Measurements from ENCODE around the gene TCEA3.
A peak's percentile ranks its signal among the peaks of the same experiment; 100 is the strongest.

TCEA3 gene

DNA sequence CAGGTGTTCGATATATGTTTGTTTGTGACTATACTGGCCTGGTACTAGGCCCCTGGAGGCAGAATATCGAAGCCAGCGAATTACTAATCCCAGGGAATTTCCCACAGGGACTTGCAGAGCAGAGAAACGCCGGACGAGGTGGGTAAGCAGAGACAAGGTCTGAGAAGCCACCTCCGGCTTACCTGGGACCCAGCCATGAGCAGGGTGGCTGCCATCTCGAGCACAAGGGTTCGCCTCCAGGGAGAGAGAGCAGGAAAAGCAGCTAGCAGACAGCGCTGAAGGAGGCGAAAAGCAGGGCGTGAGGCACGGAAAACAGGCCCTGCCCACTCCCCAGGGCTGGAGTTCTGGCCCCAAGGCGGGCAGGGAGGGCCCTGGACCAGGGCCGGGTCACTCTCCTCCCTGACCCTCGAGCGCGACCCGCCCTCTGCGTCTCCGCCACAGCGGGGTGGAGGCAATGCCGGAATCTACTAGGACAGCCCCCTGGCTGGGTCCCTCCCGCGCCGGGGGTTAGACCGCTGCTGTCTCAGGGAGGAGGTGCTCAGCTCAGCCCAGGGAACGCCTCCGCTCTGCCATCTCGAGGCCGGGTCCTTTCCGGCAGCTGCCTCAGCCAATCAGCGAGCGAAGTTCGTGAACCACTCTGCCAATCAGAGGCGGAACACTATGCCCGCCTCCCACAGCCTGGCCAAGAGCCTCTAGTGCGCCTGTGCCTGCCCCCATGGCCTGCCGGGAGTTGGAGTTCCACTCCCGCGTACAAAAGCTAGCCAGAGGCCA, 56.6 kb downstream of the TCEA3 start:
- peak; percentile 76 to 99 (median 98) for DNase-seq

DNA sequence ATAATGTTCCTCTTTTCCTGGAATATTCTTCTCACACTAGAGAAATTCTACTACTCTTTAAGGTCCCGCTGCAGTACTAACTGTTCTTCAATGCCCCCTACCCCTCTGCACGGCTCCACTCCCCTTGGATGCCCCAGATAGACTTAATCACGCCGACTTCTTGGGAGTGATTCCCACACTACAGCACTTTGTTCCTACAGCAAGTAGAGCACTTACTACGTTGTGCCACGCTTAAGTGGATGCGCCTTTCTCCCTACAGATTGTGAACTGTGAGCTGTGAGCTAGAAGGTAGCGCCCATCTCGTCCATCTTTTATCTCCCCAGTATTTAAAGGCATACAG, 57.1 kb downstream of the TCEA3 start:
- DNase-seq: peak in 1 of 14 donors; percentile 27

DNA sequence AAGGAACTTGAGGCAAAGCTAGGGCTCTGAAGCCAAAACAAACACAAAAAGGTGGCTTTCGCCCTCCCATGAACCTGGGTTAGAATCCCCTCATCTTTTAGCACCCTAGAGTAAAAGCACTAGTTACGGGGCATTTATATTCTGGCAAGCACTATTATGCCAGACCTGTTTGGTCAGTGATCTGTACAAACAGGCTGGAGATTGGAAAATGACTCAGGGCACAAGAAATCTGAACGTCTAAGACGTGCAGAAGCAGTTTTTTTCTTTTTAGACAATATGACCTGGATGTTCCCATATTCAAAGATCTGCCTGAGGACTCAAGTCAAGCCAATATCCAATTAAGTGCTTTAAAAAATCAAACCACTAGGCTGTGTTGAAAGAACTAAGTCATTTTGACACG, 58.0 kb downstream of the TCEA3 start:
- no peak for DNase-seq

DNA sequence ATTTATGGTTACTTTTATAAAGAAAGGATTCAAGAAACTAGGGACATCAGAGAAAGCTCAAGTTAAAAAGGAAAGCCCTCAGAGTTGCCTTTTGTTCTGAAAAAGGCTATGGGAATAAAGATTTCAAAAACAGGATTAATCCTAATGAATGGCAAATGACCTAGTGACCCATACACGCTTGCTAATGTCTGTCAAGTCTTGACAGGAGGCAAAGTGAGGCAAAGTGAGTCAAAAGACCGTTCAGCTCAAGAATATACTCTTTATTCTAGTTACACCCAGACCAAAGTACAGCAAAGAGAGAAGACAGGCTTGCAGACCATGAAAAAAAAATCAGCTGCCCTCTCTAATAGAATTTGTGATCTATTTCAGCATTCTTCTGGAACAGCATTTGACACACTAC, 58.4 kb downstream of the TCEA3 start:
- DNase-seq: no peak

DNA sequence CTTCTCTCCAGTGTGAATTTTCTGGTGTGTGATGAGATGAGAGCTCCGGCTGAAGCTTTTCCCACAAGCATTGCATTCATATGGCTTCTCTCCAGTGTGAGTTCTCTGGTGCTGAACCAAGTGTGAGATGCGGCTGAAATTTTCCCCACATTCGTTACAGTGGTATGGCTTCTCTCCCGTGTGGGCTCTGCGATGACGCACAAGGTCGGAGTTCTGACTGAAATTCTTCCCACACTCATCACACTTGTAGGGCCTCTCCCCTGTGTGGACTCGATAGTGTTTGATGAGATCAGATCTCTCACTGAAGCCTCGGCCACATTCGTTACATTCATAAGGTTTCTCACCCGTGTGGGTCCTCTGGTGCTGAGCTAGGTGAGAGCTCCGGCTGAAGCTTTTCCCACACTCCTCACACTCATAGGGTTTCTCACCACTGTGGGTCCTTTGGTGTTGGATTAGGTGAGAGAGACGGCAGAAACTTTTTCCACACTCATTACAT, 62.3 kb downstream of the TCEA3 start:
- DNase-seq: no peak

DNA sequence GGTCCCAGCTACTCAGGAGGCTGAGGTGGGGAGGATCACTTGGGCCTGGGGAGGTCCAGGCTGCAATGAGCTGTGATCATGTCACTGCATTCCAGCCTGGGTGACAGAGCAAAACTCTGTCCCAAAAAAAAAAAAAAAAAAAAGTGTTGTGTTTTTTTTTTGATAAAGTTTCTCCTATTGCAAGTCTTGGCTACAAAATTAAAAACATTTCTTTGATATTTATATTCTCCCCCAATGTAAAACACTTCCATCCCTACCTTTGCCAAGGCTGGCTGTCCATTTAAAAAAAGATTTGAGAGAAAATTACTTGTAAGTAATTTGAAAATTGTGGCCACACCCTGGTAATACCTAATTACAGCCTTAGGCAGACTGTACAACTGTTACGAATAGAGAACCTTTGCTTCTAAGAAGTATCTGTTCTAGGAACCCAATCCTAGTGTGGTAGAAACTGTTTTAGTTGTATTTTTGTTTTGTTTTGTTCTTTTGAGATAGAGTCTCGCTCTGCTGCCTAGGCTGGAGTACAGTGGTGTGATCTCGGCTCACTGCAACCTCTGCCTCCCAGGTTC, 66.2 kb downstream of the TCEA3 start:
- DNase-seq: no peak

DNA sequence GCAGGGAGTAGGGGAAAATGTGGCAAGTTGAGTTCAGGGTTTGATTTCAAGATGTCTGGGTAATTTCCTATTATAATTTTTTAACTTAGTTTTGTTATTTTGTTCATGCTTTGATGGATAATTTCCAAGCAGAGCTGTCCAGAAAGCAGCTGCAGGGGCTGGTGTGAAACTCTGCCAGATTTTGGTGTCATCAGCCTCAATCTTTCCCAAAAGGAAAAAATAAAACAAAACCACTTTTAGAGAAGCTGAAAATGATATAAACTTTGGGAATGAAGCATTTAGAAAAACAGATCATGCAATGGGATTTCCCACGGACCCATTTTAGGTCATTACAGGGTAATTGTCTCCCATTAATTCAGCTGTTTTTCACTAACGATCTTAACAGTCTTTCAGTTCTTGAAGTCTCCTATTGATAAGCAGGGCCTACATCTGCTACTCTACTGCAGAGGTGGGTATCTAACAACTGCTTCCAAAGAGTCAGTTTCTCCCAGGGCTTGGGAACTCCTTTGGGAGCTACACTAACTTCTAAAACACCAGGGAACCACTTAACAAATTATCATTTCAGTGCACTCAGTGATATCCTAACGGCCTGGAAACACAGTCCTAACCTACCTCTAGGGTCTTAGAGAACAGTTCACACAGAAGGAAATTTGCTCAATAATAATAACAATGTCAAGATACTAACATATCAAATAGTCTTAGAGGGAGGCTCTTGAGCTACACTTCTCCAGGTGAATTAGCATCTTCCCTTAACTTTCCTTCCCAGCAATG, 67.2 kb downstream of the TCEA3 start:
- DNase-seq: no peak

DNA sequence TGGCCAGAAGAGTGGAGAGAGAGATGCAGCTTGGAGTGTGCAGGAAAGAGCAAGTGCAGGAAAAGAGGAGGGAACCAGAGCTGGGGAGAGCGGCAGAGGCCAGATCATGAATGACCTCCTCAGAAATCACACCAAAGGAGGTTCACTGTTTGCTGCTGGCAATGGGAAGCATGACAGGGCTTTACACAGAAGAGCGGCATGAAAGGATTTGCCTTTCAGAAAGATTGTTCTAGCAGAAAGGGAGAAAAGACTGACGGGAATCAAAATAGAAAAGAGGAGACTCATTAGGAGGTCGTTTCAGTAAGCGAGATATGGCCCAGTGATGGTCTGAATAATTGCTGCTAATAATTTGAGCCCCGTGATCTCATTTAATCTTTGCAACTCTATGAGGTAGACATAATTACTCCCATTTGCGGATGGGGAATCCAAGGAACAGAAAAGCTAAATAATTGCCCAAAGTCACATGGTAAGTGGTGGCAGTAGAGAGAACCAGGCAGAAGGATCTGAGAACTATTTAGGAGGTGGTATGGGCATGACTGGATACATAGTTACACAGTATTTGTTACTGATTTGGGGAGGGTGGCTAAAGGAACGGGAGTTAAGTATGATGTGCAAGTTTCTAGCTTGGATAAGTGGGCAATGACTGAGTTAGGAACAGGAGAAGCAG, 67.9 kb downstream of the TCEA3 start:
- peak in 6 of 14 donors; percentile 6 to 34 (median 16) for DNase-seq

DNA sequence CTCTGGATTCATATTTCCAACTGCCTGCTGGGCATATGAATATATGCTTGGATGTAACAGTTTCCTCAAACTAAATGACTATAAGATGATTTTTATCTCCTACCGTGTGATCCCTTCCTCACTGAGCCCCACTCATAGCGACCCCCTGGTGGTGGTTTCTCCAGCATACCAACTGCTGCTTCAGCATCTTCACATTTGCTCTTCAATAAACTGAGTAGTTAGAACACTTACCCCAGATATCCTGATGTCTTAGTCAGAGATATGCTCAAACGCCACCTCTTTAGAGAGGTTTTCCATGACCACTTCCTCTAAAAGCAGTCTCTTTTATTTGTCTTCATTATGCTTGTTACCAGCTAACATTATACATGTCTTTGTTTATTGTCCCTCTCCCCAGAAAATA, 70.3 kb downstream of the TCEA3 start:
- DNase-seq: no peak

DNA sequence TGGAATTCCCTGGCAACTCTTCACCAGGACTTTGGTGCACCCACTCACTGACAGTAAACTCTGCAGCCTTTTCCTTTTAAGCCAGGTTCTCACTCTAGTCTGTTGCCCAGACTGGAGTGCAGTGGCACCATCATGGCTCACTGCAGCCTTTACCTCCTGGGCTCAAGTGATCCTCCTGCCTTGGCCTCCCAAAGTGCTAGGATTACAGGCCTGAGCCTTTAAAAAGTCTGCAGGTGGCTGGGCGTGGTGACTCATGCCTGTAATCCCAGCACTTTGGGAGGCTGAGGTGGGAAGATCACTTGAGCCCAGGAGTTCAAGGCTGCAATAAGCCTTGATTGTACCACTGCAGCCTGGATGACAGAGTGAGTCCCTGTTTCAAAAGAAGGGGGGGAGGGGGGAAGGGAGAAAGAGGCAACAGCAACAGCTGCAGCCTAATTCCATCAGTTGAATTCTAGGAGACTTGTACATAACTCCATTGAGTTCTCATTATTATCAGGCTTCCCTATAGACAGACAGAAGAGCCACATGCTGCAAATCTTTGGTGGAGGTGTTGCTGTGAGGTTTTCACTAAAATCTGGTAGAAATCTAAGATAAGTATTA, 72.4 kb downstream of the TCEA3 start:
- no peak for DNase-seq

DNA sequence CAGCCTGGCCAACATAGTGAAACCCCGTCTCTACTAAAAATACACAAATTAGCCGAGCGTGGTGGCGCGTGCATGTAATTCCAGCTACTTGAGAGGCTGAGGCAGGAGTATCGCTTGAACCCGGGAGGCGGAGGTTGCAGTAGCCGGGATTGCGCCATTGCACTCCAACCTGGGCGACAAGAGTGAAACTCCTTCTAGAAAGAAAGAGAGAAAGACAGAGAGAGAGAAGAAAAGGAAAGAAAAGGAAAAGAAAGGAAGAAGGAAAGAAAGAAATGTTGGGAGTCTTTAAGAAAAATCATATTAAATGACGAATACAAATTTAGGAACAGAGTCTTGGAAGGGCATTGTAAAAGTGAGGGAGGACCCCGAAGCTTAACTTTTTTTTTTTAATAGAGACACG, 78.6 kb downstream of the TCEA3 start:
- DNase-seq: no peak

DNA sequence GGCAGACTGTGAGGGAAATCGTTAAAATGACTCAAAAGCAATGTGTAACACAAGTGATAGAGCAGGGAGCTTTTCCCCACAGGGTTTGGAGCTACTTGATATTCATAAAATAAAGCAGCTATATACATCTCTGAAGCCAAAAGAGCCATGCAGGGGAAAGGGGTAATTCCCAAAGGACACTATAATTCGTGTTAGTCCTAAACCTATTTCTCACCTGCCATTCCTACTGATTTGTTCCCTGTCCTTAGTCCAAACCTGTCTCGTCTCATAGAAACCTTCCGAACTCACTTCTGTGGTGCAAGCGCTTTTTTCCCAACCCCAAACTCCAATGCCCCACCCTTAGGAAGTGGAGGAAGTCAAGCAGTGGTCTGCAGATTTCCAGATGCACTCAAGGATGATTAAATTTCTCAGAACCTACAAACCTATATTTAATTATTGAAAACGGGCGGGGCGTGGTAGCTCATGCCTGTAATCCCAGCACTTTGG, 79.5 kb downstream of the TCEA3 start:
- no peak for DNase-seq

DNA sequence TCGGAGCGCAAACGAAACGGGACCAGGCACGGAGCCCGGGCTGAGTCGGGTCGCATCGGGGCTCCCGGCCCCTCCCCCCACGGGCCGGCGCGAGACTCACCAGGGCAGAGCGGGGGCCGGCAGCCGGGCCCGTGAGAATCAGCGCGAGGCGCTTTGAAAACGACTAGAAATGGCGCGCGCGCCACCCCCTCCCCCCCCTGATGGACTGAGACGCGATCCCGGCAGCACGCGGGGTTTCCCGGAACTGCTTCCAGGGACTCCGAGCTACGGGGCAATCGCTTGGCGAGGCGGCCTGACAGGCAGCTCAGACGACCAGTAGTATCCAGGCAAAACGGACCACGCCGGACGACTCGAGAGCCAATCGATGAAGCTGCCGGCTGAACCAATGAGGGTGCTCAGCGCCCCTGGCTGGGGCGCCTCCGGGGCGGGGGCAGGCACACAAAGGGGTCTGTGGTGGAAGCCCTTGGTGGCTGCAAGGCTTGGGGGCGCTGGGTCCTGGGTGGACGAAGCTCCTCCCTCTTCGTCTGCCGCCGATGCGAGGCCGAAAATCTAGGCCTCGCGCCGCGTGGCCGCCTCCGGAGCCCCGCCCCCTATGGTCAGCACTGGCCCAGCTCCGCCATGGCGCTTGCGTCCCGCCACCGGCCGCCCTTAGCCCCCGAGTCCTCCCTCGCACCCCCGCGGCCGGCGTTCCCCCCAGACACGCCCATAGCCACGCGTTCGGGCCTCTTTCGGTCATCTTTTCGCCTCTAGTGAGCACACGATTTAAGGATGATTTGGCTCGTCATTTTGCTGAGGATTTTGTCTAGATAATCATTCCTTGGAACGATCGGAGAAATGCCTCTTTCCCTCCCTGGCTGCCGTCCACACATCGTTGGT, 80.2 kb downstream of the TCEA3 start, which contains the start of gene HNRNPR:
HNRNPR (minus strand) TSS at position 174 of the 876 bp plus-strand sequence. CDS start 3,276 bp downstream, outside the sequence.
- peak; percentile 83 to 100 (median 98) for DNase-seq

DNA sequence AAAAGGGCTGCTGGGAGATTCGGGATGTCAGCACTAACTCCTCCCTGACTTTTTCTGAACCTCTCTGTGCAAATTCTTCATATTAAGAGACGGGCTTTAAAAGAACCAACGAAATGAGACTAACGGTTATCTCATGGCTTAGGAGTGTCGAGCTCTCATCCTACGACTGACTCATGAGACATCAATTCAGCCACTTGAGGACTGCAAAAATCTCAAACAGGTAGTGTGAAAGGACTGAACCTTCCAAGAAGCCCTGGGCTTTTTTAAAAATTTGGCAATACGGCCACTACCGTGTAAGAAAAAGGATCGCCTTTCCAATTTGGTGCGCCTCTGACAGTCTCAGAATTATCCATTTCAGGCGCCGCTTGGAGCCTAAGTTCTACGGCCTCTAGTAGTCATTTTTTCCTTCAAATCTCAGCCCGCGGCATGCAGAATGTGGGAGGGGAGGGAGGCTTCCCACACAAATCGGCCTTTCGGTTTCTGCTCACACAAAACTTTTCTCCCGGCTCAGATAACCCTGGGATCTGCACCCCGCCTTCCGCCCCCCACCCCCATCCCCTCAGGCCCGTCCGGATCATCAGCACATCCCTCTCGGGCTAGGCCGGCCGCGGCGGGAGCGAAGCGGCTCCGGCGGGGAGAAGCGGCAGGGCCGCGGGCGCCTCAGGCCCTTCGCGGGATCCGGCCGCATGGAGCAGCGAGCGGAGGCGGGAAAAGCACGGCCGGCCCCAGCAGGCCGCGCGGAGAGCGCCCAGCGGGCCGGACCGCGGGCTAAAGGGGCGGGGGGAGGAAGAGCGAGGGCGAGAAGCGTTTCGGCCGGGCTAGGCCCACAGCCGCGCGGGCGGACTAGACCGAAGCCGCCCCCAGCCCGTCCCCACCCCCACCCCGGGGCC, 81.1 kb downstream of the TCEA3 start:
- peak in 6 of 14 donors; percentile 20 to 79 (median 56) for DNase-seq

DNA sequence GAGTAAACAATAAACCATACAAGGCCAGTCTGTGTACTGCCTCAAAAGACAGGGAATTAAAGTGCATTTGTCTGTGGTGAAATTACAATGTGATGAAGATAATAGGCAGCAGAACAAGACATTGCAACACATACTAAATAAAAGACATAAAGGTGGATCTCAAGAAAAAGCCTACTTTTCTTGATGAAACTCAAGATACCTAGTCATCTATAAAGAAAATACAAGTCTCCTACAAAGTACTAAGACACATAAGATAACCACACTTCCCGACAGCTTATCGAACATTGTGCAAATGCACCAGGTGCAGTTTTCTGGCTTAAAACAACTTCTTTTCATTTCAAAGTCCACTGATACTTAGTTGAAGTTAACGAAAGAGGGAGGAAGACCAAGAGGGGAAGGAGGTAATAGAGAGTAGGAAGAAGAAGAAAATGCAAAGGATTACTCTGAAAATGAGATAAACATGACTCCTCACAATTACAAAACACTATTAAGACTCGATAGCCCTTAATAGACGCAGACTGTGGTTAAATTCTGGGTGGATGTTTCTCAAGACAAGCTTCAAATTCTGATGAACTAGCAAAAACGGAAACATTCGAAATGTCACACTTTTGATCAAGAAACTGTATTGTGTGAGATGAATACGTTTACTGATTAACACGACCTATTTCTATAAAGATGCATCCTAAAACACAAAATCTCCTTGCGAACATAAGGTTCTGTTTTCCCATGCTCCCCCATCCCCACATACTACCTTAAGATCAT, 82.4 kb downstream of the TCEA3 start:
- no peak for DNase-seq

DNA sequence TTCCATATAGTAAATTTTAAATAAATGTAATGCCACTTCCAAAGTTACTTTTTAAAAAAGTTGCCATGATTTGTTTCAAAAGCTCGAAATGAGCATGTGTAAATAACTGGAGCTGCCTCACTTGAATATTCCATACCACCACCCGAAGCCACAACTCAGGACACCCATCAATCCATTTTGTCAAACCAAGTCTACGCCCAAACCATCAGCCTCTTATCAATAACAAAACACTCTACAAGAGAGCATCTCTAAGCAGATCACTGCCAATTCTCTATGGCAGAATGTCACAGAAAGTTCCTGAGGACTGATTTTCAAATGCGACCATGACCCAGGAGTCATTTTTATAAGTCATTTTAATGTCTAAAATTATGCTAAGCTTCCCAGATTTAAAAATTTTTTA, 84.9 kb downstream of the TCEA3 start:
- no peak for DNase-seq

DNA sequence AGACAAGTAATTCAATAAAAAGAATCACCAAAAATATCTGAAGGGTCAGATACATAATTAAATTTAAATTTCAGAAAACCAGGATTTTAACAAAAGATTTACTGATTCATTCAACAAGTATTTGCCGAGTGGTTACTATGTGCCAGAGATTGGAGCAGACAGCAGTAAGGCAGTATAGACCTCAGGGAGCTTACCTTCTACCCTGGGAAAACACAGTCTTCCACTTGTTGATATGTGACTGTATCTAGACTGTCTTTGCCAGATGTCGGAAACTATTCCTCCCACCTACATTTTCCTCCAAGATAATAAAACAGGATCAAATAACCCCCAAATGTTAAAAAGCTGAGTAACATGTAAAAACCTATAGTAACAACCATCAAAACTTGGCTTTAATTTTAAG, 86.7 kb downstream of the TCEA3 start:
- DNase-seq: no peak

DNA sequence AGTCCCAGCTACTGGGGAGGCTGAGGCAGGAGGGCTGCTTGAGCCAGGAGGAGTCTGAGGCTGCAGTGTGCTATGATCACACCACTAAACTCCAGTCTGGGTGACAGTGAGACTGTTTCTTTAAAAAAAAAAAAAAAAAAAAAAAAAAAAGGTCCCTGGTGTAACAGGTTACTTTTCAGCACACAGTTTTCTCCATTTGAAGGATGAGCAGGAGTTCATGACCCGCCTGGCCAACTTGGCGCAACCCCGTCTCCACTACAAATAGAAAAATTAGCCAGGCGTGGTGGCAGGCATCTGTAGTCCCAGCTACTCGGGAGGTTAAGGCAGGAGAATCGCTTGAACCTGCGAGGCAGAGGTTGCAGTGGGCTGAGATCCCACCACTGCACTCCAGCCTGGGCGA, 92.8 kb downstream of the TCEA3 start:
- DNase-seq: no peak

Data from C1 segment of cervical spinal cord (tissue), 14 donors.